ENCODE measurements around the gene UBE2V1.

DNA sequence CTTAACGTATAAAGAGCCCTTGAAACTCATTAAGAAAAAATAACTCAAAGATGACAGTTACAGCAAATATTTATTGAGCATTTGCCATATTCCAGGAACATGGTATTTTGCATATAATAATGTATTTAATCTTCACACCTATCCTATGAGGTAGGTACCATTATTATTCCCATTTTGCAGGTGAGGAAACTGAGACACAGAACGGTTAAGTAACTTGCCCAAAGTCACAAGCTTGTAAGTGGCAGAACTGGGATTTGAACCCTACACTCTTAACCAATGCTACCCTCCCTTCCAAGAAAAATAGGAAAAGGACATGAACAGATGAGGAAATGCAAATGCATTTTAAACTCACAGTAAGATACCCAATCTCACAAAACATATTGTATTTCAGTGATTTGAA lies 5.3 kb upstream of the UBE2V1 start:
- TF ChIP-seq, protein P1, sequence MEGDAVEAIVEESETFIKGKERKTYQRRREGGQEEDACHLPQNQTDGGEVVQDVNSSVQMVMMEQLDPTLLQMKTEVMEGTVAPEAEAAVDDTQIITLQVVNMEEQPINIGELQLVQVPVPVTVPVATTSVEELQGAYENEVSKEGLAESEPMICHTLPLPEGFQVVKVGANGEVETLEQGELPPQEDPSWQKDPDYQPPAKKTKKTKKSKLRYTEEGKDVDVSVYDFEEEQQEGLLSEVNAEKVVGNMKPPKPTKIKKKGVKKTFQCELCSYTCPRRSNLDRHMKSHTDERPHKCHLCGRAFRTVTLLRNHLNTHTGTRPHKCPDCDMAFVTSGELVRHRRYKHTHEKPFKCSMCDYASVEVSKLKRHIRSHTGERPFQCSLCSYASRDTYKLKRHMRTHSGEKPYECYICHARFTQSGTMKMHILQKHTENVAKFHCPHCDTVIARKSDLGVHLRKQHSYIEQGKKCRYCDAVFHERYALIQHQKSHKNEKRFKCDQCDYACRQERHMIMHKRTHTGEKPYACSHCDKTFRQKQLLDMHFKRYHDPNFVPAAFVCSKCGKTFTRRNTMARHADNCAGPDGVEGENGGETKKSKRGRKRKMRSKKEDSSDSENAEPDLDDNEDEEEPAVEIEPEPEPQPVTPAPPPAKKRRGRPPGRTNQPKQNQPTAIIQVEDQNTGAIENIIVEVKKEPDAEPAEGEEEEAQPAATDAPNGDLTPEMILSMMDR (conservative IDR thresholded peaks at IDR 0.05; ENCODE audit: low read length) = no peak
- TF ChIP-seq EZH2phosphoT487 (IDR thresholded peaks at IDR 0.05; ENCODE audit: borderline replicate concordance, low read depth, low read length) = no peak
